Stimulated activated CD4-positive, alpha-beta T cell treated with anti-CD3 and anti-CD28 coated beads, Interleukin-15, amount 100 ng/mL, for 1 hour (primary cell): ENCODE measurements around the gene KDR.

Experiments used
- DNase-seq, 2 donors: peaks; one replicate each; pipeline ENCODE4 v3.0.0-alpha.2; 2020; ENCODE audit warnings: low read depth in 1 of 2, low spot score in 1 of 2

The KDR gene

GRCh38 chr4:55125087-55125721 is at the start of gene KDR:
Gene KDR, minus strand, starts transcription at chr4:55125595. Its CDS starts 302 bp downstream, at chr4:55125293.
- no peak for DNase-seq

GRCh38 chr4:55173580-55173979 is 48.2 kb upstream of the KDR start:
- no peak for DNase-seq

DNA sequence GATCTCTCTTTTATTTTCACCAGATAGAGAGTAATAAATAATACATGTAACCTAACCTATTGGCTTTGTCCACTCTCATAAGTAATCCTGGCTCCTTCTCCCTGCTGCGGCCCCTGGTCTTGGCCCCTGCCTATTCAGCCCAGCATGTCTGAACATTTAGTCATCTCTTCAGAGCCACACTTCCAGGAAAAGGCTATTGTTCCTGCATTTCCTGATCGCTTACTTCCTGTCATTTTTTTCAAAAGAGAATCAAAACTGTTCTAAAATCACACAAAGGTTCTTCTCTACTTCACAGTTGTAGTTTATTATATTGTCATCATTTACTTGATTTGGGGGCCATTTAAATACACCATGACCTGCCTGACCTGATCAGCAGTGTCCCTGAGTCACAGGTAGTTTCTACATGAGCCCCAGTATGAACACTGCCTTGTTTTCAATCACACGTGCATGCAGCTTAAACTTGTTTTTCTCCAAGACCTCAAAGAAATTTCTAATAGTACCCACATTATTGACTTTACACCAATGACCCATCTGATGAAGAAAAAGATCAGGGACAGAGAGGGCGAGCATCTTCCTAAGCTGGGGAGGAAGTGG is 47.4 kb upstream of the KDR start:
- no peak for DNase-seq

- no peak for DNase-seq
Observed at GRCh38 chr4:55170462-55170861, 45.1 kb upstream of the KDR start.

- DNase-seq = no peak
Observed at GRCh38 chr4:55169352-55169961, 44.1 kb upstream of the KDR start.

- no peak for DNase-seq
Observed at GRCh38 chr4:55162396-55162795, 37.0 kb upstream of the KDR start.

DNA sequence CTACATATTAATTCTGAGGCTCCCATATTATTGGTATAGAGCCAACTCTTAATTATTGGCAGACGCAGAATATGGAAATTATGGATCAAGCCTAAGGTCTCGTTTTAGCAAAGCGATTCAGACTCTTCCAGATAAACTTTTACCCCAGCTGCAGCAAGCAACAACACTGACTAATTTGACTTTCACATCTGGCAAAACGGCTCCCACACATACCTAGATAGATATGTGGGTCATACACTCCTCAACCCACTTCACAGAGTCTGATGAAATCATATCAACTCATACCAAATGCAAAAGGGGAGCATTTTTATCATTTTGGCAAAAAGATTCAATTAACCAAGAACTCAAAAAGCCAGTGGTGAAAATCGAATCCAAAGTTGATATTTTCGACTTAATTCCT is 36.3 kb upstream of the KDR start:
- no peak for DNase-seq

GRCh38 chr4:55159851-55160250 is 34.5 kb upstream of the KDR start:
- DNase-seq = no peak

GRCh38 chr4:55158957-55159356 is 33.6 kb upstream of the KDR start:
- DNase-seq = no peak

GRCh38 chr4:55157559-55158277 is 32.3 kb upstream of the KDR start:
- DNase-seq = no peak

GRCh38 chr4:55154933-55155332 is 29.5 kb upstream of the KDR start:
- DNase-seq = no peak

GRCh38 chr4:55154290-55154880 is 29.0 kb upstream of the KDR start:
- DNase-seq = no peak

- no peak for DNase-seq
Observed at GRCh38 chr4:55143858-55144257, 18.5 kb upstream of the KDR start.

- DNase-seq = no peak
Observed at GRCh38 chr4:55138367-55138766, 13.0 kb upstream of the KDR start.

DNA sequence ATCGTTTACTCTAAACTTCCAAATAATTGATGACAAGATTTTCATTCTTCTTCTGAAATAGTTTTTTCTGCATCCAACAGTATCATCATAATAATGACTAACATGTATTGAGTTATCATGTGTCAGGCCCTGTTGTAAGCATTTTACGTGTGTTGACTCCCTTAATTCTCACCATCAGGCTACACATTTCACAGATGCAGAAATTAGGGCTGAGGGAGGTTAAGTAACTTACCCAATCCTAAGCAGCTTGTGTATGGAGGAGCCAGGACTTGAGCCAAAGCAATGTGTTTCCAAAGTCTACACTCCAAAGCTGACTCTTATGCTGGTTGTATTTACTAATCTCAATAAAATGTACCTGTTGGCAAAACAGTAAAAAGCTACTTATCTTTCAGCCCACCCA is 11.2 kb upstream of the KDR start:
- no peak for DNase-seq

DNA sequence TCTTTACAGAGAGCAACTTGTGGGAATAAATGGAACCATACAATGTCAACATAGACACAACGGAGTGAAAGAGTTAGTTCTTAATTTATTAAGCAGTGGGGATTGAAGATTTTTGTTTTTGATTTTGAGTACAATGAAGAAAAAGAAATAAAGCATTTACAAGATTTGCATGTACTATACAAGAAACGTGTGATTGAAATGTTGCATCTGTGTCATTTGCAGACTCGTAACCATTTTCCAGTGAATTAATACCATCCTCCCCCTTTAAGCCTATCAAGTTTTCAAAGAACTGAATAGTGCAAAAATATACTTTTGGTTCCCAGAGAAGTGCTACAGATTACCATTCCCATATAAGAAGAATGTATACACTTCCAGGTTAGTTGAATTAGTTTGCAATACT is 8.6 kb upstream of the KDR start:
- no peak for DNase-seq

DNA sequence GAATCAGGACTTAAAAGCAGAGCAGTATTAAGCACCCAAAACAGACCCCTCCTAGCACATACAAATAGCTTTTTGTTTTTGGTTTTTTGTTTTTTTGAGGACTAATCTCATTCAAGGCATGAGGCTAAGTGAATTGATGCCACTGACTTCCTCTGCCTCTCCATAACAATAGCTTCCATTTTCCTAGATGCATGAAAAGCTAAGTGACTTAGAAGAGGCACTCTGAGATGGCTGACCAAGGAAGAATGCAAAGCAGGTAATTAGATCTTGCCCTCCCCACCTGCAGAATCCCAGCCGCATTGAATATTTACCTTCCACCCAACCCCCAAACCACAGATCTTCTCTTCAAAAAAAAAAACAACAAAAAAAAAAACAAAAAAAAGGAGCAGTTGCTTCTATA is 7.4 kb upstream of the KDR start:
- DNase-seq = no peak

- no peak for DNase-seq
Observed at GRCh38 chr4:55127521-55127920, 2.1 kb upstream of the KDR start.

DNA sequence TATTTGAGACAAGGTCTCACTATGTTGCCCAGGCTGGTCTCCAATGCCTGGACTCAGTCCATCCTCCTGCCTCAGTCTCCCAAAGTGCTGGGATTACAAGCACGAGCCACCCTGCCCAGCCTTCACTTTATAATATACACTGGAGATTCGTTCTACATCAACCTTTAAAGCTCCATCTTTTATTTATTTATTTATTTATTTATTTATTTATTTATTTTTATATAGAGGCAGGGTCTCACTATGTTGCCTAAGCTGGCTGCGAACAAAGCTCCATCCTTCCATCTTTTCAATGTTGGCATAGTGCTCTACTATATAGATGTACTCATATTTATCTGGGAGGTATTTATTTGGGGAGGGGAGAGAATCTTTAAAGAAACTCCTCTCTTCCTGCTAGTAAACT is 1.7 kb upstream of the KDR start:
- DNase-seq = no peak

GRCh38 chr4:55125763-55126541 is 557 bp upstream of the KDR start:
- no peak for DNase-seq
